RPMI7951 (cell line): ENCODE measurements around the gene TMEM234. TPM values are rescaled to one million over a fixed set of nuclear protein-coding genes. Genes with fewer than 3 reads are reported as not detected.

Experiments
- DNase-seq: peaks from one replicate; pipeline ENCODE4 v3.0.0-alpha.2; 2012; ENCODE audit warnings: low read depth
- total RNA-seq: library from RNA; depleted of rRNA; stranded (reverse); fragments of >200 nt; shearing (Covaris generic); gene quantifications from 2 replicates; pipeline ENCODE4 v1.2.3, GENCODE V29; 2014

Gene TMEM234
- total RNA-seq, 1 experiment from 2014 or later = 16.2 TPM

DNA sequence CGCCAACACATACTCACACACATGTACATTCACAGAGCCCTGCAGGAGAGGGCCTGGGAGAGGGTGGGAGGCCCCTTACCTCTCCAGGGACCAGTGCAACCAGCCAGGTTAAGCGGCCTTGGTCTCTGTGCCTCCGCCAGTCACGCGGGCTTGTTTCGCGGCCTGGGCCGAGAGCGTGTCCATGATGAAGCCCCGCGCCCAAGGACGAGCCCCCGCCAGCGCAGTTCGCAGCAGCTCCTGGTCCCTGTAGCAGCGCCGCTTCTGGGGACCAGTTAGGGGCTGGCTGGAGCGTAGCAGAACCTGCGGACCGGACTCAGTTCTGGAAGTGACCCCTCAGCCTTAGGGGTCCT is 17.6 kb upstream of the TMEM234 start:
- DNase-seq = no peak

DNA sequence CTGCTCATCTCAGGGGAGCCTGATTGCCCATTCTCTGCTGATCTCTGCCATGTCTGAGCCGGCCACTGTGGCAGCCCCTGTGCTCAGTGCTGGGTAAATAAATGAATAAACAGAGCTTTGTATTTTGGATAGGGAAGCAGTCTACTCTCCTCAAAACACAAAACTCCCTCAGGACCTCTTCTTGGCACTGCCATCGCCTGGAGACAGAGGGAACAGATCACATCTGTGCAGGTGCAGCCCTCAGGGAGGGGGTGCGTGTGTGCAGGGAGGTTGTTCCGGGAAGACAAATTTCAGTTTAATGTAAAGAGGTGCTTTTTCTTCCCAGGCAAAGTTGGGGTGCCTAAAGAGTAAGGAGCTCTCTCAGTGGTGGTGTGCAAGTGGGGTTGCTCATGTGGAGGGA is 17.2 kb upstream of the TMEM234 start:
- DNase-seq = no peak

DNA sequence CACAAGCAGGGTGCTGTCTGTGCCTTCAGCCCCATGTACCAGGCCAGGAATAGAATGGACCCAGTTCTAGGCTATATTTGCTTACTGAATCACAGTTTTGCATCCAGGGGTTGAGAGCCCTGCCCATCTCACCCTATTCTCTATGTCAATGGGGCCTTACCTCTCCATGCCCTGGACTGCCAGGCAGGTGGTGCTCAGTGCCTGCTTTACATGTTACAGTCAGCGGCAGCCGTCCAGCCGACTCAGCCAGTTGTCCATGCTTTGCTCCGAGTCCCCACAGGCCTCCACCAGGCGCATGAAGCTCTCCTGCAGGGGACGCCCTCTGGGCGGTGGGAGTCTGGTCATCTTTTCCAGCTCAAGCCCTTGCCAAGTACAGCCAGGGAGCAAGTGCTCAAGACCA is 12.6 kb upstream of the TMEM234 start:
- no peak for DNase-seq

DNA sequence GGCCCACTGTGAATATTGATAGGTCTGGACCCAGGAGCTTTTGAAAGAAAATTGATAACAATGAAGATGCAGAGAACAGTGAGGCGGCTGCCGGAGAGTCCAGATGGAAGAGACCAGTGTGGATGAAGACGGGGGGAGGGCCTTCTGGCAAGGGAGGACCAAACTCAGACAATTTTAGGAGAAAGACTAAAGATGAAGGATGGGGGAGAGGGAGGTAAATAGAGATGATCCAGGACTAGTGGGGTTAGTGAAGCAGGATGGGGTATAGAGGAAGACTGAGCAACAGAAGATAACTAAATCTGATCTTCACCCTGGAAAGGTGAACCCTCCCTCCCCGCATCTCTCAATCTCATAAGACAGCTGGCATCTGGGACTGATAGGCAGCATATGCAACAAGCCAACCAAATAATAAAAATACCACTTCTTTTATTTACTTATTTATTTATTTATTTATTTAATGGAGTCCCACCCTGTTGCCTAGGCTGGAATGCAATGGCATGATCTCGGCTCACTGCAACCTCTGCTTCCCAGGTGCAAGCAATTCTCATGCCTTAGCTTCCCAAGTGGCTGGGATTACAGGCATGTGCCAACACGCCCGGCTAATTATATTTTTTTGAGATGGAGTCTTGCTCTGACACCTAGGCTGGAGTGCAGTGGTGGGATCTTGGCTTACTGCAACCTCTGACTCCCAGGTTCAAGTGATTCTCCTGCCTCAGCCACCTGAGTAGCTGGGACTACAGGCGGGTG is 10.6 kb upstream of the TMEM234 start:
- DNase-seq = no peak

DNA sequence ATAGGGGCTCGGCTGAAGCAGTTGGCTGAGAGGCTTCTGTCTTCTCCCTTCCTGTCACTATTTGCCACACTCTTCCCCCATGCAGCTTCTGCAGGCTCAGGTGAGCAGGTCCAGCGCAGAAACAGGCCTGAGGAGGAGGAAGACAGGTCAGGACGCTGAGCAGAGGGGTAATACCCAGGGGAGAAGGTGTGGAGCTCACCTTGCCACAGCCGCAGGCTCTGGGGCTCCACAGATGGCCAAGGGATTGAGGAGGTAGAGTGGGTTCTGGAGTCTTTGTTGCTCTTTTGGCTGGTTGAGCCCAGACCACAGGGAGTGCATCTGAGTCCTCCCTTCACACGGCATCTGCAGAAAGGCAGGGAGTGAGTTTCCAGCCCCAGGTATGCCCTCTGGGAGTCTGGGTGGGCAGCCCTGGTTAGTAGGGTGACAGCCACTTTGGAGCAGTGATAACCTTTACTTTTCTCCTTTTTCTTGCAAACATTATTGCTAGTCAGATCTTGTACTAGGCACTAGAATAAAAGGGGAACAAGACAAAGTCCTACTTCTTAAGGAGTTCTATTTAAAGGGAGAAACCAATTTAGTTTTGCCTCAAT is 9.8 kb upstream of the TMEM234 start:
- DNase-seq = no peak

DNA sequence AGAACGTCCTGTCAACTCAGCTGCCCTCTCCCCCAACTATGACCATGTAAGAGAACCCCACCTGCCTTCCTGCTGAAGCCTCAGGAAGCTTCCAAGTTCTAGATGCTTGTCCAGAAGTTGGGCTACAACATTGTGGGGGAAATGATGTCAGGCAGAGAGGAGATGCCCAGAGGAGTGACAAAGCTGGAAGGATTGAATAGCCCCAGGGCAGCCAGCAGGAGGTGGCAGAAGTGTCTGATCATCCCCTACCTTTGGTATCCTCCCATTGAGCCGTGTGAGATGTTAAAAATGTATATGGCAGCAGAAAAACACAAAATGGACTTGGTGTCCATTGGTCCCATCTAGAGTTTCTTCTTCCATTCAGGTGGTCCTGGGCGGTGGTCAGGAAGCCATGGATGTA is 6.6 kb upstream of the TMEM234 start:
- no peak for DNase-seq

DNA sequence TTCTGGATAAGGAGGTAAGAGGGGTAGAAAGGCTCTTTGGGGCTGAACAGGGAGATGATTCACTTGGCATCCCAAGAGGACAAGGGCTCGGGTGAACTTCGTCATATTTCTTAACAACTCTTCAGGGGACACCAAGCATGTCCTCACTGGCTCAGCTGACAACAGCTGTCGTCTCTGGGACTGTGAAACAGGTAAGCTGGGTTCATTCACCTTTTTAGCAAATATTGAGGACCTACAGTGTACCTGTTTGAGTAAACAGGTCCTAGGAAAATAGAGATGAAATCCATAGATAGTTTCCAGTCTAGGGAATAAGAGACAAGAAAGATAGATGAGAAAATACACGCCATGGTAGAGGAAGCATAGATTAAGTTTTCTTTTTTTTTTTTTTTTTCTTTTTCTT is 2.1 kb upstream of the TMEM234 start:
- DNase-seq = no peak

DNA sequence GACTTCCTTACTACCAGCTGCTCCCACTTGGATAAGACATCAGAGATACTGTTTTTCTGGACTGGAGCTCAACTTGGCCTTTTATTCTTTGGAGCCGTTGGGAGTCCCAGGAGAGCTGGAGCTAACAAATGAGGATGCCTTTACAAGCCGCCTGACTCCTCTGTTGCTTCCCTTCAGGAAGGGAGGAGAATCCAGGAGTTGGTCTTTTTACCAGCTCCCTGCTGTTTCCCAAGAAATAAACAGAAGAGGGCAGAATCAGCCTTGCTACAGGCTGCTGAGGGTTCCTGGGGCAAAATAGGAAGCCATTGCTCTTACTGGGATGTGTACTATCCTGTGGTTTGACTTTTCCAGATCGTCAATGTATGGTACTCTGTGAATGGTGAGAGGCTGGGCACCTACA is 1.5 kb upstream of the TMEM234 start:
- no peak for DNase-seq

DNA sequence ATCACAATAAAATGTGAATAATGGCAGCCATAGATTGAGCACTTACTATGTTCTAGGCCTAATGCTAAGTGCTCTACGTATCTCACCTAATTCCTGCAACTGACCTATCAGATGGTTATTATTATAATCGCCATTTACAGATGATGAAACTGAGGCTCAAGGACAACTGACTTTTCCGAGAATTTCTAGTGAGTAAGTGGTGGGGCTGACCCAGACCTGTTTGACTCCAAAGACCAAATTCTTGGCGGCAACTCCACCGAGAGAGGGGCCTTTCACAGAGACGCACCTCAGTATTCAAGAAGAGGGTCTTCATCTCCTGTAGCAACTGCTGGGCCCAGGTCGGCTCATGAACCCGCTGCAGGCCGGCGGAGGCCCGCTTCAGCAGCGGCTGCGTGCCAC is 573 bp downstream of the TMEM234 start:
- no peak for DNase-seq

DNA sequence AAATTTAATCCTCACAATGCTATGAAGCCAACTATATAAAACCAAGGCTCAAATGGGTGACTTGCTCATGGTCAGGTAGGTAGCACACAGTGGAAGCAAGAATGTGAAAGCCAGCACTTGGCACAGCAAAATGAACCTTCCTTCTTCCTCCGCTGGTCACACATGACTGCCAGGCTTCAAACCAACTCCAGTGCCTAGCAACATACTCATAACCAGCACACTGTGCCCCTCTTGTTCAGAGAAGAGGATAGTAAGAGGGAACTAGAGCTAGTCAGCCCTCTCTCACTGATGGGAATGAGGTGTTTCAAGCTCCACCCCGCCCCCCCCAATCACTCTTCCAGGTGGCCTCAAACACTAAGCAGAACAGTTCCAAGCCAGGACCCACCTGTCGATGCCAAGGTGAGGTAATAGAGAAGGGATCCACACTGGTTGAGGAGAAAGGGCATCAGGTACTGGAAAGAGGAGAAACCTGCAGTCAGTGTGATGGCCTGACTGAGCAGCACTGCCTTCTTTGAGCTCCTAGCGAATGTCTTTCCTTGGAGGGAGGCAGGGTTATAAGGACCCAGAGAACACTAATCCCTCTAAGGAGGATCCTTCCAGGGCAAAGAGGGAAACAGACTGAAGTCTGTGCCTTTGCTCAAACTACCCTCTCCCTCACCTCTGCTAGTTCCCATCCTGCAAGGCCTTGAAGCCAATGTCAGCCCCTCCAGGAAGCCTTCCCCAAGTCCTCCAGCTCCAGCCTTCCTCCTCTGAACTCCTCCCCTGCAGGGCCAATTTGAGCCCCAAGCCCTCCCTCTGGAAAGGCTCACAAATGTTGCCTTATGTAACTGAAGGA is 1.2 kb downstream of the TMEM234 start:
- no peak for DNase-seq

DNA sequence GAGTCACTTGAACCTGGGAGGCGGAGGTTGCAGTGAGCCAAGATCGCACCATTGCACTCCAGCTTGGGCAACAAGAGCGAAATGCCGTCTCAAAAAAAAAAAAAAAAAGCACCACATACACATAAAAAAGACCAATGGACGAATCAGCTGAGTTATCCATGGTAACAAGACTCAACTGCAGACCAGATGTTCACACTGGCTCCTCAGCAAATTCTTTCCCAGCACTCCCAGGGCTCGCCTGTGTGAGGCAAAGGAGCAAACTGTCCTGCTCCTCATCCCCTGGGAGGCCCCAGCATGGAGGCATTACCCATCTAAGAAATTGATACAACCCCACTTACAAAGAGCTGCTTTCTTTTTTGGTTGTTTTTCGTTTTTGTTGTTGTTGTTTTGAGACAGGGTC is 3.1 kb downstream of the TMEM234 start:
- no peak for DNase-seq

DNA sequence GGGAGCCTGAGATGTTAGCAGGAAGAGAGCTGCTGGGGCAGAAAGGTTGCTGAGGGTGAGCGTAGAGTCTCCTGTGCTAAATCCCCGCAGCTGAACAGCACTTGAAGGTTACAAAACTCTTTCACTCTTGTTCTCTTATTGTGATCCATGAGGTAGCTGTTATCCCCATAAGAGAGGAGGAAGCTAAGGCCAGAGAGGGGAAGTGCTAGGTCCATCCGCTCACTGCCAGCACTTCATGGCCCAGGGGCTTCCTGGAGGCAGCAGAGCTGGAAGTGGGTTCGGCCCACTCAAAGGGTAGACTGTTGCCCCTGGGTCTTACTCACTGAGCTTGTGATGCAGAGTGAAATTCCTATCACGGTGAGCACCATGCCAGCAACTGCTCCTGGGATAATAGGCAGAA is 5.6 kb downstream of the TMEM234 start:
- no peak for DNase-seq

DNA sequence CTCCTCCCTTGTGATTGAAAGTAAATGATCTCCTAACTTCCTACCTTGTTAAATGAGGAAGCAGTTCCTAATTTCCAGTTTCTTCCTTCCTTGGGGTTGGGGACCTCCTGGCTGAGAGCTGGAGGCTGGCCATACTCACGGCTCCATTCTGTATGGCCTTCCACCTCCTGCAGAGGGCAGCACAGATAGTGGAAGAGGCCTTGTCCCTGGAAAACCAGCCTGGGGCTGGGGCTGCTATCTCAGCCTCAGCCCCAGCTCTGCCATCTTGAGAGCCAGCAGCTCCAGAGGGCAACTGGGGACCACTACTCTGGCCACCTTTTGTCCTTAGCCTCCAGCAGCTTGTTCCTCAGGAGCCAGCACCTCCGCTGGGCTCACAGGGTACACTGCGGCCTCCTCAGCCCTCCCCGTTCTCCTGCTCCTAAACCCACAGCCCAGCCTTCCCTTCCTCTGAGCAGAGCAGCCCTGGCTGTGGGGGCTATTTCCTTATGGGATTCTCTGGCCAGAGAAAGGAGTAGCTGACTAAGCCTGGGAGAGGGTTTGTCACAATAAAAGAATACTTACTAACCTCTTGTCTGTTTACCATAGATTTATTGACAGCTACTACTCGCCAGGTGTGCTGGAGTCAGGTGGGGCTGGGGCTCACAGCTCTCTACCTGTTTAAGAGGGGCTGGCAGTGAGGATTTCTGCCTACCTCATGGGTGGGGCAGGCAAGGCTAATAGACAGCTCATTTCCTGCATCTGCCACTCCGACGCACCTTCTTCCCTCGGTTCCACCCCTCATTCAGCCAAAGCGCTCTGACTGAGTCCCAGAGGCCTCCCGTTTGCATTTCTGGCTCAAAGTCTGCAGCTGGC is 6.3 kb downstream of the TMEM234 start:
- peak; percentile 64 for DNase-seq

DNA sequence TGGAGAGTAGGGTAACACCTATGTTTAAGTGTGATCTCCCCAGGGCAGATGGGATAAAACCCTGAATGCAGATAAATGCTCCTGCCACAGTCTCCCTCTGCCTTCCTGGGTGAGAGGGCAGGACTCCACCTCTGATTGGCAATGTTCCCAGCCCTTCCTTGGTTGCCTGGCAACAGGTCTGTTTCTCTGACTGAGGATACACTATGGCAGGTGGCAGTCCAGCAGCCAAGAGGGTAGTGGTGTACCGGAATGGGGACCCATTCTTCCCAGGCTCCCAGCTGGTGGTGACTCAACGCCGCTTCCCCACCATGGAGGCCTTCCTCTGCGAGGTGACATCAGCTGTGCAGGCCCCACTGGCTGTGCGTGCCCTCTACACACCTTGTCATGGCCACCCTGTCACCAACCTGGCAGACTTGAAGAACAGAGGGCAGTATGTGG is 13.2 kb downstream of the TMEM234 start, which contains the start of gene DCDC2B:
TSS of gene DCDC2B (plus strand) at position 199 of the 438 bp plus-strand sequence. CDS start at position 204, 5 bp downstream.
- DNase-seq = peak; percentile 72

DNA sequence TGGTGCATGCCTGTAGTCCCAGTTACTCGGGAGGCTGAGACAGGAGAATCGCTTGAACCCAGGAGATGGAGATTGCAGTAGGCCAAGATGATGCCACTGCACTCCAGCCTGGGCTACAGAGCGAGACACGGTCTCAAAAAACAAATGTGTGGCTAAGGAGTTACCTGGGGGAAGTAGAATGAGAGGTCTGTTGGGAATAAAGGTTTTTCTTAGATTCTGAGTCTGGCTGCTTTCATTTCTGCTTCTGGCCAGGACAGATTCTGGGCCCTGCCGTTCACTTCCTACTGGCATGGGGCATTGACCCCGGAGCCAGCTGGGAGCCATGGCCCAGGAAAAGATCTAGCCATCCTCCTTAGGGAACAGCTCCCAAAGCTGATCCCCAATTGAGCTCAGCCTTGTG is 13.7 kb downstream of the TMEM234 start:
- no peak for DNase-seq

DNA sequence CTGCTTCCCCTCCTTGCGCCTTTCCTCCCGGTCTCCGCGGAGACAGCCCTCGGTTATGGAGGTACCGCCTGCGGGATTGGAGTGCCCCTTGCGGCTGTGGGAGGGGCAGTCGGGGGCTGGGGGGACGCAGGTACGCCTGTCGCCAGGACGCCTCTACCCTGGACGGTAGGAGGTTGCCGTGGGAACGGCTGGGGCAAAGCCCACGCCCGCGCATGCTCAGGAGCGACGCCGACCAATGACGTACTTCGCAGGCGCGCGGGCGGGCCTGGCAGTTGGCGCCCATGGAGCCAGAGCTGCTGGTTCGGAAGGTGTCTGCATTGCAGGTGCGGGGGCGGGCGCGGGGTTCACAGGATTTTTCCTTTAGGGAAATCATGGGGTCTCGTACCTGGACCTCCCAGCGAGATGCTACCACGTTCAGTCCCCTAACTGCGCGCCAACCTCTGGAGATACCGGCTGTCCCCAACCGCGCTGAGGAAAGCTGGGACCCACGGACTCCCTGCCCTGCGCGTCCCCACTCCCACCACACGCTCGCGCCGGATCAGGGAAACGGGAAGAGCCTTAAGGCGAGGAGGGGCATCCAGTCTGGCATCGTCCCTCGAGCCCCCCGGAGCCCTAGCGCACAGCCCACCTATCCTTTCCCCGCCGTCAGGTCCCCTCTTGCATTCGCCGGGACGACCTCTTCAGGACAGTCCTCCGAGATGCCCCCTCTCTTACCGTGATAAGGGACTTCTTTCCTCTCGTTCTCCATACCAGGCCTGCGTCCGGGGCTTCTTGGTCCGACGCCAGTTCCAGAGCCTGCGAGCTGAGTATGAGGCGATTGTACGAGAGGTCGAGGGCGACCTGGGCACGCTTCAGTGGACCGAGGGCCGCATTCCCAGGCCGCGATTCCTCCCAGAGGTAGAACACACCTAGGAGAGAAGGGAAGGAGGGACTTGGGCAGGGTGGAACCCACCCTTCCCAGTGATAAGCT is 16.5 kb downstream of the TMEM234 start, which contains the start of gene IQCC:
TSS of gene IQCC (plus strand) at position 271 of the 970 bp plus-strand sequence. CDS start at position 282, 11 bp downstream.
- DNase-seq = peak; percentile 77

DNA sequence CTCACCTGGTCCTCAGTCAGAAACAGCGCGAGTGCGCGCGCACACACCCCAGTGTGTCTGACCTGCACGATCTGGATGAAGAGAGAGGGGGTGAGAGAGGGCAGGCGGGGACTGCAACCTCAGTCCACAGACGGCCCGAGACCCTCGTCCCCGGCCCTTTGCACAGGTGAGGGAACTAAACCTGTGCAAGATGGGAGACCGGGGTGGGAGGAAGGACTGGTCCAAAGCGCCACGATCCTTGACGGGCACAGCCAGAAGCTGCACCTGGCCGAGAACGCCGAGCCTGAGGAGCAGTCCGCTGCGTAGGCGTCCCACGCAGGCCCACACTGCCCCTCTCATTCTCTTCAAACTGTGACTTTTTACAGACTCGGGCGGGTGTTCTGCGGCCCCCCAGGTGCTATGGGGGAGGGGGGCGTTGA is 17.2 kb downstream of the TMEM234 start:
- no peak for DNase-seq

DNA sequence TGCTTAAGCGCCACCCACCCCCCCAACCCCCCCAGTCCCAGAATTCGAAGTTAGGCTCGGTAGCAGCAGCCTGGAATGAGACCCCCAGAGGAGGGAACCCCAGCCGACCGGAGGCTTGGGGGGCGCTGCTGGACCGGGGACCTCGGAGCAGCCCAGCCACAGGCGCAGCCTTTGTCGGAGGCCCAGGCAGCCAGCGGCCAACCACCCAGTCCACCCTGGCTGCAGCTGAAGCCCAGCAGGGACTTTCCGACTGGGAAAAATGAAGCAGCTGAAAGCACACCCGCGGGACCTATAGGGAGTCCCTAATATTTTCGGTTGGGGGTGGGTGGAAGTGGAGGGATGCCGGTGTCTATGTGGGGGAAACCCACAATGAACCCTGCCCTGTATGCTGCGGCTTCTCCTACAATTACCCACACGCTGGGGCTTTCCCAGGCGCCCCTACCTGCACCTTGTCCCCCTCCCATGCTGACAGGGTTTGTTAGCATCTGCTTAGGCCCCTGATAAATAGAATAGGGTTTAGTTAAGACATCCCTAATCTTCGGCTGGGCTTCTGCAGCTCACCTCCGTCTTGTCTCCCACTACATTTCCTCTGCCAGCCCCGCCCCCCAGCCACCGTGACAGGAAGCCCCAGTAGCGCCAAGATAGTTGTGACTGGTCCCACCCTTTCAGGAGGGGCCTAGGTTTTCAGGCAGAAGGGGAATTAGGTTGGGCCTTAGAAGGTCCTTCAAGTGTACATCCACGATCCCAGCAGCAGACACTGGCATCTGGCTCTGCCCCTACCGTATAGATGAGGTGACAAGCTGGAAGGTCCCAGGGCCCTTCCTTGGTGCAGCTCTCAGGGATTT is 20.9 kb downstream of the TMEM234 start:
- DNase-seq = peak; percentile 63

DNA sequence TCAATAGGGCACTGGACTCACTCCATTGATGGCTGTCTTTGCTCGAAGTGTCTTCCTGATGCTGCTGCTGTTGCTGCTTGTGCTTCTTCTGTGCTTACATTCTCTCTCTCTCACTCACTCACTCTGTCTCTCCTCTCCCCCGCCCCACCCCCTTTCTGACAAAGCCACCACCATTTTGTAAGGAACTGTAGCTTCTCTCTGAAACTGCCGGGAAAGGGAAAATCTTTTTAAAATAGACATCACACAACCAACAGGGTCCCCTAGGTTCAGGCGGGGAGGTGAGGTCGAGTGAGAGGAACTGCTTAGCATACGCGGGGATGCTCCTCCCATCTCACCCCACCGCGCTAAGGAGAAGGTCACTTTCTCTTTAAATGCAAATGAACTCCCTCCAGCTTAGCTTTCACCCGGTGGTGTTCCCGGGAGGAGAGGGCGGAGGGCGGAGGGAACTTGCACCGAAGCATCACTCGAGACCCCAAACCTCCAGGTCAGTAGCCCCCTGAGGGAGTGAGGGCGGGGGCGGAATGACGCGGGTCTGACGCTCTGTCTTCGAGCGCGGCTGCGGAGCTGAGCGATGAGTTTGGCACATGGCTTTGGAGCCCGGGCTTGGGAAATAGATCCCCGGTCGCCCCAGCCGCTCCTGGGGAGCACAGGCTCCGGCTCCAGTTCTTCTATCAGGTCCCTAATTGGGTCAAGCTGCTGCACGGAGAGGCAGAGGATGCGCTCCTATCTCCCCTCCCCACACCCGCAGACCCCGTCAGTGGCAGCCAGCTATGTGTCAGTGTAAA is 21.7 kb downstream of the TMEM234 start, which contains the start of gene CCDC28B:
TSS of gene CCDC28B (plus strand) at position 370 of the 785 bp plus-strand sequence. CDS start 1,341 bp downstream, outside the sequence.
- peak; percentile 63 for DNase-seq
